Superior temporal gyrus (tissue), 1 donor: ENCODE data around the gene COQ10A.
"Not testable (repeated sequence)": the region's sequence is repeated elsewhere in the genome, so short reads cannot be mapped to it uniquely, and the experiment has no call there.

Experiments used
- DNase-seq: peaks from one replicate; pipeline ENCODE4 v3.0.0-alpha.2; 2016; ENCODE audit errors: extremely low spot score

Gene COQ10A

DNA sequence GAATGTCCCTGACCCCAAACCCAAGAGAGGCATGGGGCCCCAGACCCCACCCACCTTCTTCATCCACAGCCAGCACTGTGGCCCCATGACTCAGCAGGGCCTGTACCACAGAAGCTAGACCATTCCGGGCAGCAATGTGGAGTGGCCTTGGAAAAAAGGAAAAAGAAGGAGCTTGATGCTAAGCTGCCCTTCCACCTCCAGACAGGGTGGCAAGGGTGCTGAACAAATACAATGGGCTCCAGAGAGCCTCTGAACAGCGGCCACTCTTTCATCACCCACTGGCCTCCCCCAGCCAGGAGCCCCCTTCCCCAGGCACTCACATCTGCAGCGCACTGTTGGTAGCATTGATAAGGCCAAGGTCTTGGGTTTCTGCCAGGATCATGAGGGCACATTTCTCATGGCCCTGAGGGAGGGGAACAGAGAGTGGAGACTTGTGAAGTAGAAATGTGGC, 23.0 kb upstream of the COQ10A start:
- no peak for DNase-seq

DNA sequence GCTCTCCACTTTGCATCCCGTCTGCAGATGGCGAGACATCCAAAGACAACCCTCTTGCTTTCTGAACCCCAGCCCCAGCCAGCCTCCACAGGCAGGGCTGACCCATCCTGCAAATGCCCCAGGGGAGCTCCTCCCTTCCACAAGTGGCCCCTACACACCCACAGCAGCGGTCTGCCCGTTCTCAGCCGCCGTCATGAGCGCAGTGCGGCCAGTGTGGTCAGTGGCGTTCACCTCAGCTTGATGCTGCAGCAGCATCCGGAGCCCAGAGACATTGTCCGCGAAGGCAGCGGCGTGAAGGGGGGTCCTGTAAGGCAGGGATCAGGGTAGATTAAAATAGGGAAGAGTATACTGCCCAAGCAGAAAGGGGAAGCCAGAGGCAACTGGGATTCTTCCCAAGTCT, 22.2 kb upstream of the COQ10A start:
- DNase-seq, result no peak

DNA sequence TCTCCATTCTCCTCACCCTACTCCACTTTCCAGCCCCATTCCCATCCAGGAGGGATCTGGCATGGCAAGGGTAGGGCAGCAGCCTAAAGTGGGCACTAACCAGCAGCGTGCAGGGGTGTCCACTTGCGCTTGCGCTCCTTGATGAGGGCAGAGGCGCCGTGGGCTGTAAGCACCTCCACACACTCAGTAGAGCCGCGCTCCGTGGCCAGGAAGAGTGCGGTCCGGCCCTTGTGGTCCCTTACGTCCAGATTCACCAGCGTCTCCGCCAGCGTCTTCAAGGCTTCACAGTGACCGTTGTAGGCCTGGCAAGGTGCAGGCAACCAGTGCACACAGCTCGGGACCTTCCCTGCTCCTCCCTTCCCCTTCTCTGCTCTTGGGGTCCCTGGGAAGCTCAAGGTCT, 18.8 kb upstream of the COQ10A start:
- no peak for DNase-seq

DNA sequence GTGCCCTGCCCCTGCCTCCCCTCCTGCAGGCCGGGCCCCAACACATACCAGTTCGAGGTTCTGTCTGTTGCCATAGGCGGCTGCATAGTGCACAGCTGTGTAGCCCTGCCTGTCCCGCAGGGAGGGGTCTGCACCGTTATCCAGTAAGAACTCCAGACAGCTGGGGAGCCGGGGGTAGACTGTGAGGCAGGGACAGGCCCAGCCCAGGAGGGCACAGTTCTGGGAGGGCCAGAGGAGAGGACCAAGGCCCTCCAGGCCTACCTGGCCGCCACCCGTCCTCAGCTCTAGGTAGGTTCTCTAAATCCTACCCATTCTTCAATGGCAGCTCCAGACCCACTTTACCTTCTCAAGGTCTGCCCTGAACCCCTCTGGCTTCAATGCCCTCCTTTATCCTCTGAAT, 18.0 kb upstream of the COQ10A start:
- no peak for DNase-seq

DNA sequence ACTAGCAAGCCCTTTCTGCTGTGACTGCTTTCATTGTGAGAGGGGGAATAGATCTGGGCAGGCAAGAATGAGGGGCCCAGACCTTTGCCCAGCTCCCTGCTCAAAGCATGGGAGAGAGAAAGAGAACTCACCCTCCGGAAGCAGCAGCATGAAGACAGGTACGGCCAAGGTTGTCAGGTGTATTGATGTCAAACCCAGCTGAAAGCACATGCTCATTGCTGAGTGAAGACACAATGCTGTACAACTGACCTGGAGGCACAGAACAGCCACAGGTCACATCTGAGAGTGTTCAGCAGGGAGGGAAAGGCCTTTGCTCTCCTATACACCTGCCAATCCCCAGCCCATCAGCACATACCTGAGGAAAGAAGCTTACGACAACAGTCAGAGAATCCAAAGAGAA, 14.1 kb upstream of the COQ10A start:
- no peak for DNase-seq

DNA sequence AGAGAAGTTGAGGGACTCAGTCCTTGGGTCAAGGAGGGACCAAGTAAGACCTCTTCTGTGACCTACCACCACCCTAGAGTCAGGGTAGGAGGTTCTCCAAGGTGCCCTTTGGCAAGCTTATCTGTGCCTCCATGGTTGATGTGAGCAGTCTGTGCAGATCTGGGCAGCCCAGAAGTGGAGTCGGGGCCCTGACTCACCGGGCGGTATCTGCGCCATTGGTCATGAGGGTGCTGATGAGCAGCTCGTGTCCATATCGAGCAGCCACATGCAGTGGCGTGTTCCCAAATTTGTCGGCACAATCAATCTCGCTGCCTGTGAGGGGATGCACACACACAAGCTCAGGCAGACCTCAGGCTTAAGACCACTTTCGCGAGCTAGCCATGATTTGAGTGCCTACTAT, 13.7 kb upstream of the COQ10A start:
- no peak for DNase-seq

DNA sequence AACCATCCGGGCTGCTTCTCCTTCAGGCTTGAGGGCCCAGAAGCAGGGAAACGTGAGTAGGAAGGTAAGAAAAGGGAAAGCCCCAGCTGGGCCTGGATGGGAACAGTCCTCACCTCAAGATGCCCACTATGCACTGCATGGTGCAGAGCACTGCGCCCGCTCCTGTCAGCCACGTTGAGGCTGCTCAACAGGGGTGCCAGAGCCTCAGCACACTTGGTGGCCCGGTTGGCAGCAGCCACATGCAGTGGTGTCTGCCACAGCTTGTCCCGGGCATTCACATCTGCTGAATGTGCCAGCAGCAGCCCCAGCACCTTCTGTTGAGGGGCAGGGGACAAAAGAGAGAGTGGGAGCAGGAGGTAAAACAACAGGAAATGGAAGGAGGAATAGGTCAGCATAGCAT, 11.1 kb upstream of the COQ10A start:
- no peak for DNase-seq

DNA sequence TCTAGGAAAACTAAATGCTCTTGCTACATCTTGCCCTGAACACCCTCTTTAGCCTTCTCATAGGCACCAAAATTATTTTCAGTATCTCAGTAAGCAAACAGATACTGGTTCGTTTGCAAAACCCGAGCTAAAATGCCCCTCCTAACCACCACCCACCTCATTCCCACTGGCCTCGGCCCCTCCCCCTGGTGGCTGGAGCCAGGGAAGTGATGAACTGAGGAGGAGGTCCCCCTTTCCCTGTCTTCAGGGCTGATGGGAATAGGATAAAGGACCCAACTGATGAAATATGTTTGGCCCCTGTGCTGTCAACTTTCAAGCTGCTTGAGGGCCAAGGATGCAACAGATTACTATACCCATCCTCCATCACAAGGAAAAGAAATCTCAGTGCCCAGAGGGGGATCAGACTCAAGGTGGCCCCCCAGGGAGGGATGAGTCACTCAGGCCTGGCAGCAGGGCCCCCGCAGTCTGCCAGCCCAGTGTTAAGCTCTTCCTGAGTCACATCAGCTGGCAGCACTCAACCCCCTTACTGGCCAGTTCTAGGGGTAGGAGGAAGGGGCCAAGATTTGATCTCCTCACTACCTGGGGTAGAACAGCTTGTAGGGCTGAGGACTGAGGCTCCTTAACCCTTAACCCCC, 10.3 kb upstream of the COQ10A start:
- DNase-seq, result no peak

DNA sequence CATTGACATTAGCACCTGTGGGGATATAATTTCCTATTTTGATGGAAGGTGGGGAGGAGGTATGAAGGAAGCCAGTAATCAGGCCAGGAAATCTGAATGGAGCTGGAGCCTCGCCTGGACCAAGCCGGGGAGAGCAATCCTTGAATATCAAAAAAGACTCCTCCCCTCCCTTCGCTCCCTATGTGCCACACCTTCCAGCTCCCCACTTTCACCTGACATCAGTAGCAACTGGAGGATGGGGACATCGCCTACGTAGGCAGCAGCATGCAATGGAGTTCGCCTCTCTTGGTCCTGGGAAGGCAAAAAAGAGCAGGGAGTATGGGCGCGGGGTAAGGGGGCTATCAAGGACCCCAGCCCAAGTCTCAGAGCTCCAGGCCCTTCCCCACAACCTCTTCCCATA, 9.7 kb upstream of the COQ10A start:
- no peak for DNase-seq

DNA sequence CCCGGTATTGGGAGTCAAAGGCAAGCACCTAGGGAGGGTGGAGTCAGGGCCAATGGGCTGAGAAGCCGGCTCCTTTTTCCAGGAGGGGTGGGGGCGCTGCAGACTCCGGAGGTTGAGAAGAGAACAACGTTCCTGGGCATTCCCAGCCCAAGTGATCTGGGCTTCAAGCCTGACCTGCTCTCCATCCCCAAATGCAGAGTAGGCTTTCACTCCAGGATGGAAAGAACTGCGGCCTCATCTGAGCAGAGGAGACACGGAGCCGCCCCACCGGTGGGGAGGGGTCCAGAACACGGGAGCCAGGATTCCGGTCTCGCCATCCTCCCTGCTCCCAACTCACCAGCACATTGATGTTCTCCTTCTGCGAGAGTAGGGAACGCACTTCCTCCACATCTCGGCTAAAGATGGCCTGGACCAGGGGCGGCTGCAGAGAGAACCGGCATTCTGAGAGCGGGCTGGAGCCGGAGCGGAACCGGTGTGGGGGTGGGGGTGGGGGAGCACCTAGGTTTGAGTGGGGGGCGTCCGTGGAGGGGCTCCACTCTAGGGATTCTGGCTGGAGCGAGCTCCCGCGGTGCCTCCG, 9.2 kb upstream of the COQ10A start:
- no peak for DNase-seq

DNA sequence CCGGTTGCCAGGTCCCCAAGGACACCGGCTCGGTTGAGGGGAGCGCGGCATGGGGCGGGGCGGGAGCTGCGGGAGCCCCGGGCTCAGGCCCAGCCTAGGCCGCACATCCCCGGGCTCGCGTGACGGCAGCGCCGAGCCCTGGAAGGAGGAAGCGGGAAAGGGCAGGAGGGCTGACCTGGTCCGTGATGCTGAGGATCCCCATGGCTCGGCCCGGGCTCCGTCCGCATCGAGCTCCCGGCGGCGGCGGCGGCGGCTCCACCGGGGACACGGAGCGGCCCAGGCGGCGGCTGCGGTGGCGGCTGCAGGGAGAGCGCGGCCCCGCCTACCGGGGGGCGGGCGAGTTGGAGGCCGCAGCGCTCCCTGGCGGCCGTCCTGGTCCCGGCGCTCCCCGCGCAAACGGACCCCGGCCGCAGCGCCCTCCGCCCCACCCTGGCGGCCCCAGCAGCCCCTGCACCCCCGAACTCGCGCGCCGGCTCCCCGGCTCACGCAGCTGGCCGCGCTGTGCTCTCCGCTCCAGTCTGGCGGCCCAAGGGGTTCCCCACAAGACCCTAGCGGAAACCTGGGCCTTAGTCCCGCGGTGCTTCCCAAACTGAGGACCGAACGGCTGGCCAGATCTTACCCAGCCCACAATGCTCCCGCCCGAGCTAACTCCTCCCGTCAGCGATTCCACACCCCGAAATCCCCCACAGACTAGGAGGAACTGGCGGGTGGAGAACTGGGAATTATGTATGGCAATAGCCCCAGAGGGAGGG, 8.5 kb upstream of the COQ10A start, which contains the start of gene ANKRD52:
Gene ANKRD52 (minus strand): TSS at position 317 of the 752 bp plus-strand sequence. CDS start 115 bp downstream, at position 202.
- DNase-seq, result peak; percentile 80

DNA sequence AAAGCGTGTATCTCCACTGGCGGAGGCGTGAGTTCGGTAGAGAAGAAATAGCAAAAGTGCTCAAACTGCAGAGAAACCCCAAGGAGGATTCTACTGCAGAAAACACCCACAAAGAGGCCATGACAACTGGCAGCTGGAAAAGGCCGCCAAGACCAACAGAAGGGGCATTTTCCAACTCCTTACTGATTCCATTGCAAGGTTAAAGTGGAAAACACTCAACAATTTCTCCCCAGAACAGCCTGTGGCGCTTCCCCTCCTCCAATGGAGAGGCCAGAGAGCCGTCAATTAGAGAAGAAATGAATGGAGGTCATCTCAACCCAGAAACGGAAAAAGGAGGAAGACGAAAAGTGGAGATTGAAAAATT, 7.9 kb upstream of the COQ10A start:
- no peak for DNase-seq

DNA sequence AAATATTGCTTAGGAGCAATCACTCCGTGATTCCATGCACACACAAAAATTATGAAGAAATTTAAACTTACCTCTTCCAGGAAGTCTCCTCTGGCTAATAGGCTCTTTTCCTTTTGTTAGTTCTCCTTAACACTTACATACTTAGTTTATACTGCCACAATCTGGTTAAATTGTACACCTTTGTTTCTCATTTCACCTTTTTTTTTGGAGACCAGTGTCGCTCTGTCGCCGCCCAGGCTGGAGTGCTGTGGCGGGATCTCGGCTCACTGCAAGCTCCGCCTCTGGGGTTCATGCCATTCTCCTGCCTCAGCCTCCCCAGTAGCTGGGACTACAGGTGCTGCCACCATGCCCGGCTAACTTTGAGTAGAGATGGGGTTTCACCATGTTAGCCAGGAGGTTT, 6.4 kb upstream of the COQ10A start:
- no peak for DNase-seq

DNA sequence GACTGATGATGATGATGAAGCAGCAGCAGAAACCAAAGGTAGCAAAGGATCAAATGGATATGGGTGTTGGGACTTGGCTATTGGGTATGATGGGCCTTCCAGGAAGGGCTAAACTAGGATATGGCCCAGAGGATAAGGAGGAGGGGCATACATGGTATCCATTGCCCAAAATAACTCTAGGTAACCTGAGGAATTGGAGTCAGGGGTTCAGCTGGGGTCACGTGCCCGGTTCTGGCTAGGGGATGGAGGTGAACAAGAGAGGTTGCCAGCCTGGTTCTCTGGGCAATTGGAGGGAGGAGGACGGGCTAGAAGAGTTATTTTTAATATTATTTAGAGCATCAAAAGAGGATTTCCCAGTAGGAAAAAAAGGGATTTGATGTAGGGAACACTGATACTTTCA, 5.8 kb upstream of the COQ10A start:
- no peak for DNase-seq

DNA sequence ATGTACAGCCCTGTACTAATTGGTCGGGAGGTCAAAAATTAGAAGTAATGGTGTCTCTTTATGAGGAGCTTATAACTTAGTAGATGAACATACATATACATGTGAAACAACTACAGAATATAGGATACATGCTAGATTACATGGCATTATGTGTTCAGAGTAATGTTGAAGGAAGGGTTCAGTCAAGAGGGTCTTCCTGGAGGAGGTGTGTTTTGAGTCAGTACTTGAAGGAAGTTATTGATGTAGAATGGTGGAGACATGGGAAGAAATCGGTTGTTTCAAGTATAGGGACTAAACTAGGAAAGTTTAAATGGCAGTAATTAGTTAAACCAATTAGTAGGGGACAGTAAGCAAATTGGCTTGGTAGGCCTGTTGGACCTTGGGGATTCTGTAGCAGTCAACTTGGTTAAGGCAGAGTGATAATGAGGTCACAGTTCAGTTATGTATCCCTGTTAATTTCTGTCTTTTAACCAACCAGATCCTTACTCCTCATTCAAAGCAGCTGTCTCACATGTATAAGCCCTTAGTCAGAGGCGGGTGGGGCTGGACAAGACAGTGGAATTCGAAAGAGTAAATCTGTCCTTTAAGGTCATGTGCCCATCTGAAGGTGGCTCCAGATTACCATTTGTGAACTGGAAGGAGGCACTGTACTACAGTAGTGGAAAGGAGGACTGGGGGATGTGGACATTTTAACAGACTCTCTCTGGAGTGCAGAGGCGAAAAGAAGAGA, 5.1 kb upstream of the COQ10A start:
- DNase-seq, result no peak

DNA sequence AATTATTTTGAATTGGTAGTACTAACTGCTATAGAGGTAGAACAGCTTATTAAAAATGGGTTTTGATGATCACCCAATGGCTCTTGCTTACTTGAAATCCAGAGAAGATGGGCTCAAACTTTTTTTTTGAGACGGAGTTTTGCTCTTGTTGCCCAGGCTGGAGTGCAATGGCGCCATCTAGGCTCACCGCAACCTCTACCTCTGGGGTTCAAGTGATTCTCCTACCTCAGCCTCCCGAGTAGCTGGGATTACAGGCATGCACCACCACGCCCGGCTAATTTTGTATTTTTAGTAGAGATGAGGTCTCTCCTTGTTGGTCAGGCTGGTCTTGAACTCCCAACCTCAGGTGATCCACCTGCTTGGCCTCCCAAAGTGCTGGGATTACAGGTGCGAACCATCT, 3.8 kb upstream of the COQ10A start:
- not testable (repeated sequence) for DNase-seq

DNA sequence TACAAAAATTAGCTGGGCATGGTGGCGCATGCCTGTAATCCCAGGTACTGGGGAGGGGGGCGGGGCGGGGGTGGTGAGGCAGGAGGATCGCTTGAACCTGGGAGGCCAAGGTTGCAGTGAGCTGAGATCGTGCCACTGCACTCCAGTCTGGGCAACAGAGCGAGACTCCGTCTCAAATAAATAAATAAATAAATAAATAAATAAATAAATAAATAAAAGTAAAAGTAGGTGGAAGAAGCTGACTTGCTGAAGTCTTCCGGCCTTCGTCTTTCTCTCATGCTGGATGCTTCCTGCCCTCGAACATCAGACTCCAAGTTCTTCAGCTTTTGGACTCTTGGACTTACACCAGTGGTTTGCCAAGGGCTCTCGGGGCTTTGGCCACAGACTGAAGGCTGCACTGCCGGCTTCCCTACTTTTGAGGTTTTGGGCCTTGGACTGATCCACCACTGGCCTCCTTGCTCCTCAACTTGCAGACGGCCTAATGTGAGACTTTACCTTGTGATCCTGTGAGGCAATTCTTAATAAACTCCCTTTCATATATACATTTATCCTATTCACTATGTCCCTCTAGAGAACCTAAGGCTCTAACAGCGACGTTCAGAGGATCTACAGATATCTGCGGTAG, 562 bp upstream of the COQ10A start:
- DNase-seq, result not testable (repeated sequence)

DNA sequence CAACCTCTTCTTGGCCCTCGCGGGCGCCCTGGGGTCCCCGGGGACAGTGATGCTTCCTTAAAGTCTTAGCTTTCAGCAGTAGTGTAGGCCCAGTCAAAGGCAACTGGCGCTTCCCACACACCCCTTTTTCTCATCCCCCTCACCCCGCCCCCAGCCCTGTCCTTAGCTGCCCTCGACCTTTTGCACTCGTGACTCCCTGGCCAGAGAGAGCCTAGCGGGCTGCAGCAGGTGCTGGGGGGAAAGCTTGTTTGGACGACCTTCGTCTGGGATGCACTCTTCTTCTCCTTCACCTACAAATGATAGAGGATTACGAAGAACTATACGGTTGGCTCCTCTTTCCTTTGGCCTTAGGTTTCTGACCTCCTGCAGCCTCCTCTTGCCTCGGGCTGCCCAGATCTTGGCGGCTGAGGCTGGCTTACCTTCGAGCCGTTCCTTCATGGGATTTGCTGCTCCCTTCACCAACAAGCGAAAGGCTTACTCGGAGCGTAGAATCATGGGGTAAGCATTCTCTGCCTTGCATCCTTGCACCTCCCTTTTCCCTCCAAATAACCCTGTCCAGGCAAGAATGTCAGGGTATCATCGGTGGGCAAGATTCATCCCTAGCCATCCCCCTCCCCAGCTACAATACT, 815 bp downstream of the COQ10A start:
- no peak for DNase-seq

DNA sequence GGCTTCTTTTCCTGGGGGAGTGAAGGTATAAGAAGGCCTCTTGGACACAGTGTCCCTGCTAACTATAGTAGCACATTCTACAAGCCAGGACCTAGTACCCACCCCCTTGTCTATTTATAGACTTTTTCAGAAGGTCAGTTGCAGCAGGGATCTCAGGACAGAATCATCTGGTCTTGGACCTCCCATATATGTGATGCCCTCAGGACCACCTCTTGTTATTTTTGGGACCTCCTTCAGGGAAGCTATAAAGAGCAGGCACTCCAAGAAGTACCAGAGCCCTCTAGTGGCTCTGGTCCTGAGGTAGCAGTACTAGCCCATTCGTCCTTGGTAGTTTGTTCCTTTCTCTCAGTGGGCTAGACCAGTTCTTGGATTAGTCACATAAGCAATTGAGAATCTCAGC, 4.3 kb downstream of the COQ10A start:
- peak; percentile 28 for DNase-seq

DNA sequence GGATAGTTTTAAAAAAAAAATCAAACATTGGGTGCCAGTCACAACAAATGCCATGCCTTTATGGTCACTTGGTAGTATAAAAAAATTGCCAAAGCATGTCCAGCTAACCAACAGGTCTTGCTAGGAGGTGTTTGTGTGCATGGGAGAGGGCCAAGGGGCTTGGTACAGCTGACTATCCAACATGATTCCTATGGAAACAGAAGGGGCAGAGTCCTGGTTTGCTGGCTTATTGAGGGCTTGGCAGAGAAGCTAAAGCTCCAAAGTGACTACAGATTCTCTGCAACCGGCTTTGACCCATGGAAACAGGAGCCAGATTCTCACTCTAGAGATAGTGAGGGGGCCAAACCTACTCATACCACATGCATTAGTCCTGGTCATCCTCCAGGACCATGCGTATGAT, 5.7 kb downstream of the COQ10A start:
- not testable (repeated sequence) for DNase-seq

DNA sequence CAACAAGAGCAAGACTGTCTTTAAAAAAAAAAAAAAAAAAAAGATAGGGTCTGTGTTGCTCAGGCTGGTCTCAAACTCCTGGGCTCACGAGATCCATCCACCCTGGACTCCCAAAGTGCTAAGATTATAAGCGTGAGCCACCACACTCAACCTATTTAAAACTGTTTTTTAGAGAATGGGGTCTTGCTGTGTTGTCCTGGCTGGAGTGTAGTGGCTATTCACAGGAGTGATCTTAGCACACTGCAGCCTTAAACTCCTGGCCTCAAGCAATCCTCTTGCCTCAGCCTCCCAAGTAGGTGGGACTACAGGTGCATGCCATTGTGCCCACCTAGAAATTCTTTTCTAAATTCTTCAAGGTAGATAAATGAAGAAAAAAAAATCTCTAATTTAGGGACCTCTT, 7.6 kb downstream of the COQ10A start:
- DNase-seq, result no peak

DNA sequence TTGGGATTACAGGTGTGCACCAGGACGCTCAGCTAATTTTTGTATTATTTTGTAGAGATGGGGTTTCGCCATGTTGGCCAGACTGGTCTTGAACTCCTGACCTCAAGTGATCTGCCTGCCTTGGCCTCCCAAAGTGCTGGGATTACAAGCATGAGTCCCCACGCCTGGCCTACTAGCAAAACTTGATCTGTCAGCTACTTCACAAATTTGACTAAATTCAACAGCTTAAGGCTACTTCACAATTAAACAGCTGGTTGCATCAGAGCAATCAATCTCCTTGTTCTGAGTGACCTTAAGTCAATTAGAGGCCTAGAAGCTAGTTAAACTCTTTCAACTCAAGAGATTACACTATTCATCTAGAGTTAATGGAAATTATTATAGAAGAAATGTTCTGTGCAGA, 12.2 kb downstream of the COQ10A start:
- DNase-seq, result no peak
